Caco-2 (cell line): ENCODE results near the gene PKD1L1. TPM values are rescaled to one million over a fixed set of nuclear protein-coding genes. Genes with fewer than 3 reads are reported as not detected.
A peak's percentile ranks its signal among the peaks of the same experiment; 100 is the strongest.

ENCODE experiments used
- BruUV-seq: library from RNA; stranded (reverse); fragments of 400-500 nt; replicated peaks from 2 replicates; lab custom pipeline; 2021; lab: Mats Ljungman, UMichigan
- CTCF ChIA-PET: fragments of 300-600 bp; sonication (Branson Sonifier 250); formaldehyde crosslinking; loops from one replicate; lab custom pipeline; 2022; ENCODE audit warnings: antibody characterized with exemption; lab: Charles Lee
- POLR2A ChIA-PET: fragments of 300-600 bp; sonication (Branson Sonifier 250); formaldehyde crosslinking; loops from one replicate; lab custom pipeline; 2022; ENCODE audit warnings: antibody characterized with exemption; lab: Charles Lee
- DNase-seq, 2 experiments: peaks; one replicate each; pipeline versions ENCODE4 v3.0.0 to v3.0.0-alpha.2; 2020 to 2022
- H3K27me3 ChIP-seq: replicated peaks from 2 replicates; pipeline ENCODE4 v1.6.0; 2011; ENCODE audit warnings: low read length; ENCODE audit not compliant: control insufficient read depth, insufficient read depth
- H3K36me3 ChIP-seq: 2 replicates; pipeline ENCODE4 v1.5.1; 2011; ENCODE audit warnings: low read length; ENCODE audit not compliant: control insufficient read depth, insufficient read depth
- H3K4me1 ChIP-seq: fragments of 250-450 bp; sonication (Bioruptor Pico); 2 replicates; pipeline ENCODE4 v1.5.1; 2020; ENCODE audit warnings: mild to moderate bottlenecking
- H3K4me3 ChIP-seq: 2 replicates; pipeline ENCODE4 v1.5.1; 2011; ENCODE audit warnings: low read depth, mild to moderate bottlenecking, control low read depth, low read length
- H3K9me3 ChIP-seq: fragments of 250-450 bp; sonication (Bioruptor Pico); 2 replicates; pipeline ENCODE4 v1.5.1; 2020; ENCODE audit warnings: mild to moderate bottlenecking, moderate library complexity
- H3K27ac Mint-ChIP-seq: one replicate; pipeline ENCODE4 v1.8.0; 2022; ENCODE audit warnings: mixed read lengths; ENCODE audit not compliant: unreplicated experiment
- H3K27me3 Mint-ChIP-seq: one replicate; pipeline ENCODE4 v1.8.0; 2022; ENCODE audit warnings: mixed read lengths; ENCODE audit not compliant: insufficient read depth, unreplicated experiment
- H3K36me3 Mint-ChIP-seq: one replicate; pipeline ENCODE4 v1.8.0; 2022; ENCODE audit warnings: mild to moderate bottlenecking, mixed read lengths; ENCODE audit not compliant: insufficient read depth, unreplicated experiment
- H3K4me1 Mint-ChIP-seq: one replicate; pipeline ENCODE4 v1.8.0; 2022; ENCODE audit warnings: low read depth, mixed read lengths; ENCODE audit not compliant: unreplicated experiment
- H3K4me3 Mint-ChIP-seq: one replicate; pipeline ENCODE4 v1.8.0; 2022; ENCODE audit warnings: mild to moderate bottlenecking, moderate library complexity, mixed read lengths; ENCODE audit not compliant: unreplicated experiment
- H3K9me3 Mint-ChIP-seq: one replicate; pipeline ENCODE4 v1.8.0; 2022; ENCODE audit warnings: mixed read lengths; ENCODE audit not compliant: unreplicated experiment
- CTCF ChIP-seq, 2 experiments: fragments of 200-600 bp in 1 of 2; IDR thresholded peaks; 1 replicate in 1 of 2; 2 replicates in 1 of 2; pipeline versions ENCODE4 v1.5.1 to v1.8.0; 2011 to 2022; ENCODE audit warnings: antibody characterized with exemption in 1 of 2, control low read depth in 1 of 2, inconsistent platforms in 1 of 2, low read depth in 1 of 2, low read length in 1 of 2, mild to moderate bottlenecking in 1 of 2, moderate library complexity in 1 of 2; ENCODE audit not compliant: insufficient read depth in 1 of 2, severe bottlenecking in 1 of 2, unreplicated experiment in 1 of 2
- intact Hi-C: fragments of 100-400 bp; cut with micrococcal nuclease; formaldehyde crosslinking; loops from one replicate; pipeline ENCODE4 v1.10.0; 2022; ENCODE audit not compliant: unreplicated experiment
- total RNA-seq: library from RNA; stranded (reverse); gene quantifications from 2 replicates; pipeline ENCODE4 v1.2.3, GENCODE V29; 2022

Gene PKD1L1
- total RNA-seq, 1 experiment from 2014 or later: 0.25 TPM

GRCh38 chr7:47743965-47744591 is 204.2 kb downstream of the PKD1L1 start:
- DNase-seq: no peak
- Mint-ChIP-seq H3K36me3 (no peaks in the 10 kb centered on the region), H3K27me3 (no peaks in the 10 kb centered on the region), H3K9me3 (no peaks in the 10 kb centered on the region), H3K27ac (no peak overlapping the region), H3K4me3 (no peak overlapping the region), H3K4me1 (peaks cover 20% of the 10 kb centered on the region)
- ChIA-PET CTCF (no interaction called here), POLR2A (no interaction called here)
- intact Hi-C loops: no loop called here
- no peaks in the 10 kb centered on the region for H3K36me3 ChIP-seq
- no peak overlapping the region for H3K4me3 ChIP-seq
- TF ChIP-seq CTCF (IDR thresholded peaks at IDR 0.05; ENCODE audit: insufficient read depth in 1 of 2, low read depth in 1 of 2, low read length in 1 of 2, severe bottlenecking in 1 of 2, unreplicated experiment in 1 of 2): no peak
- BruUV-seq: no TSS peak
- no peaks in the 10 kb centered on the region for H3K9me3 ChIP-seq
- peaks cover 2% of the 10 kb centered on the region; the same call in 1 of the 2 replicates for H3K4me1 ChIP-seq
- H3K27me3 ChIP-seq: no peaks in the 10 kb centered on the region

- H3K9me3 ChIP-seq: no peaks in the 10 kb centered on the region
- Mint-ChIP-seq H3K9me3 (no peaks in the 10 kb centered on the region), H3K36me3 (no peaks in the 10 kb centered on the region), H3K27me3 (no peaks in the 10 kb centered on the region), H3K4me3 (no peak overlapping the region), H3K4me1 (peaks cover 13% of the 10 kb centered on the region), H3K27ac (no peak overlapping the region)
- peaks cover 7% of the 10 kb centered on the region; the same call in 1 of the 2 replicates for H3K4me1 ChIP-seq
- H3K4me3 ChIP-seq: no peak overlapping the region
- no peaks in the 10 kb centered on the region for H3K27me3 ChIP-seq
- BruUV-seq: no TSS peak
- no peak for TF ChIP-seq CTCF (IDR thresholded peaks at IDR 0.05; ENCODE audit: insufficient read depth in 1 of 2, low read depth in 1 of 2, low read length in 1 of 2, severe bottlenecking in 1 of 2, unreplicated experiment in 1 of 2)
- no peaks in the 10 kb centered on the region for H3K36me3 ChIP-seq
- ChIA-PET CTCF (no interaction called here), POLR2A (no interaction called here)
- intact Hi-C loops: no loop called here
- no peak for DNase-seq
Observed at GRCh38 chr7:47741984-47742383, 206.3 kb downstream of the PKD1L1 start.

- intact Hi-C loops: no loop called here
- DNase-seq: no peak
- CTCF ChIA-PET: no interaction called here
- no TSS peak for BruUV-seq
- Mint-ChIP-seq H3K27ac (peak overlapping the region; percentile 30), H3K4me3 (no peak overlapping the region), H3K9me3 (no peaks in the 10 kb centered on the region), H3K36me3 (no peaks in the 10 kb centered on the region), H3K4me1 (peaks cover 14% of the 10 kb centered on the region), H3K27me3 (no peaks in the 10 kb centered on the region)
- Histone ChIP-seq H3K4me1 (peaks cover 8% of the 10 kb centered on the region; the same call in 1 of the 2 replicates), H3K9me3 (no peaks in the 10 kb centered on the region), H3K4me3 (no peak overlapping the region), H3K27me3 (no peaks in the 10 kb centered on the region), H3K36me3 (no peaks in the 10 kb centered on the region)
- TF ChIP-seq CTCF (IDR thresholded peaks at IDR 0.05; ENCODE audit: insufficient read depth in 1 of 2, low read depth in 1 of 2, low read length in 1 of 2, severe bottlenecking in 1 of 2, unreplicated experiment in 1 of 2): no peak
- POLR2A ChIA-PET: no interaction called here
Observed at GRCh38 chr7:47739891-47740290, 208.4 kb downstream of the PKD1L1 start.
